GM23338 (cell line): Measurements from ENCODE around the gene RNF220.

Source experiments
- EZH2 ChIP-seq: fragments of 200-600 bp; sonication (generic); IDR thresholded peaks from one replicate; pipeline ENCODE4 v1.8.0; 2017; ENCODE audit warnings: antibody characterized with exemption, mild to moderate bottlenecking, low read depth; ENCODE audit not compliant: unreplicated experiment
- EZH2phosphoT487 ChIP-seq: fragments of 200-600 bp; sonication (generic); IDR thresholded peaks from one replicate; pipeline ENCODE4 v1.8.1; 2018; ENCODE audit warnings: antibody characterized with exemption; ENCODE audit not compliant: unreplicated experiment
- POLR2AphosphoS5 ChIP-seq: IDR thresholded peaks from 2 replicates; pipeline ENCODE4 v1.6.1; 2016; ENCODE audit warnings: antibody characterized with exemption, low read depth
- REST ChIP-seq: IDR thresholded peaks from one replicate; pipeline ENCODE4 v1.6.1; 2018; ENCODE audit warnings: antibody characterized with exemption; ENCODE audit not compliant: unreplicated experiment
- STAT1 ChIP-seq: IDR thresholded peaks from one replicate; pipeline ENCODE4 v1.6.1; 2016; ENCODE audit warnings: antibody characterized with exemption; ENCODE audit not compliant: unreplicated experiment
- ZNF114 ChIP-seq: fragments of 250-450 bp; sonication (Bioruptor Pico); IDR thresholded peaks from 2 replicates; pipeline ENCODE4 v1.5.0; 2020; ENCODE audit warnings: mild to moderate bottlenecking, moderate library complexity
- TF ChIP-seq, protein P1 (sequence below), 2 experiments: fragments of 200-600 bp in 1 of 2; sonication (generic) in 1 of 2; conservative IDR thresholded peaks; 2 replicates each; pipeline versions ENCODE4 v1.5.1 to v1.6.1; 2016 to 2017; ENCODE audit warnings: antibody characterized with exemption in 2 of 2, low read depth in 2 of 2, mild to moderate bottlenecking in 2 of 2, moderate library complexity in 1 of 2
- TF ChIP-seq, protein P2 (sequence below): IDR thresholded peaks from 2 replicates; pipeline ENCODE4 v1.6.1; 2016; ENCODE audit warnings: antibody characterized with exemption

DNA sequence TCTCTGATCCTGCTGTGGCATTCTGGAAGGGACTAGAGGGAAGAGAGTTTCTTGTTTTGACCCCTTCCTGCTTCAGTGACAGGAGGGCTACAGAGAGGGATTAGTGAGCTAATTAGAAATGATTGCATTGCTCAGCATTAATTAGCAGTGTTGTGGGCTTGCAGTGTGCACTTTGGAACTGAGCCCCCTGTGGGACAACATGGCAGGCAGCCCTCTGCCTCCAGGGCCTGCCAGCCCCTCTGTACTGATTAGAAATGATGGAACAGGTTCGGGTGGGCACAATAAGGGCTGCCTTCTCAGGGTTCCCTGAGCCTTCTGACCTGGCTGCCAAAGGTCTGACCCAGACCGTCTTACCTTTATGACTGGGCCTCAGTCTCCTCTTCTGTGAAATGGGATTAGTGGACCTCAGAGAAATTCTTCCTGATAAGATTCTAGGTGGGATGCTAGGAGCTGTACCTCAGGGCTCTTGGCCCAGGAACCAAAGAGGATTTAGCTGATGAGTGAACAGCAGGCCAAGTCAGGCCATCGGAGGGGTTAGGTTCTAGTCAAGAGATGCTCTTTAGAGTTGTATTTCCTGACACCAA lies 229.6 kb downstream of the RNF220 start:
- TF ChIP-seq EZH2: no peak
- TF ChIP-seq, protein P1, sequence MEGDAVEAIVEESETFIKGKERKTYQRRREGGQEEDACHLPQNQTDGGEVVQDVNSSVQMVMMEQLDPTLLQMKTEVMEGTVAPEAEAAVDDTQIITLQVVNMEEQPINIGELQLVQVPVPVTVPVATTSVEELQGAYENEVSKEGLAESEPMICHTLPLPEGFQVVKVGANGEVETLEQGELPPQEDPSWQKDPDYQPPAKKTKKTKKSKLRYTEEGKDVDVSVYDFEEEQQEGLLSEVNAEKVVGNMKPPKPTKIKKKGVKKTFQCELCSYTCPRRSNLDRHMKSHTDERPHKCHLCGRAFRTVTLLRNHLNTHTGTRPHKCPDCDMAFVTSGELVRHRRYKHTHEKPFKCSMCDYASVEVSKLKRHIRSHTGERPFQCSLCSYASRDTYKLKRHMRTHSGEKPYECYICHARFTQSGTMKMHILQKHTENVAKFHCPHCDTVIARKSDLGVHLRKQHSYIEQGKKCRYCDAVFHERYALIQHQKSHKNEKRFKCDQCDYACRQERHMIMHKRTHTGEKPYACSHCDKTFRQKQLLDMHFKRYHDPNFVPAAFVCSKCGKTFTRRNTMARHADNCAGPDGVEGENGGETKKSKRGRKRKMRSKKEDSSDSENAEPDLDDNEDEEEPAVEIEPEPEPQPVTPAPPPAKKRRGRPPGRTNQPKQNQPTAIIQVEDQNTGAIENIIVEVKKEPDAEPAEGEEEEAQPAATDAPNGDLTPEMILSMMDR (conservative IDR thresholded peaks at IDR 0.05; ENCODE audit: low read depth in 2 of 2): no peak
- no peak for TF ChIP-seq POLR2AphosphoS5
- TF ChIP-seq REST: no peak
- no peak for TF ChIP-seq STAT1
- no peak for TF ChIP-seq EZH2phosphoT487
- TF ChIP-seq ZNF114 (CRISPR knock-in tag): no peak
- TF ChIP-seq, protein P2, sequence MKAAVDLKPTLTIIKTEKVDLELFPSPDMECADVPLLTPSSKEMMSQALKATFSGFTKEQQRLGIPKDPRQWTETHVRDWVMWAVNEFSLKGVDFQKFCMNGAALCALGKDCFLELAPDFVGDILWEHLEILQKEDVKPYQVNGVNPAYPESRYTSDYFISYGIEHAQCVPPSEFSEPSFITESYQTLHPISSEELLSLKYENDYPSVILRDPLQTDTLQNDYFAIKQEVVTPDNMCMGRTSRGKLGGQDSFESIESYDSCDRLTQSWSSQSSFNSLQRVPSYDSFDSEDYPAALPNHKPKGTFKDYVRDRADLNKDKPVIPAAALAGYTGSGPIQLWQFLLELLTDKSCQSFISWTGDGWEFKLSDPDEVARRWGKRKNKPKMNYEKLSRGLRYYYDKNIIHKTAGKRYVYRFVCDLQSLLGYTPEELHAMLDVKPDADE: no peak
